ENCODE data around the gene STRA6.

The STRA6 gene, protein sequence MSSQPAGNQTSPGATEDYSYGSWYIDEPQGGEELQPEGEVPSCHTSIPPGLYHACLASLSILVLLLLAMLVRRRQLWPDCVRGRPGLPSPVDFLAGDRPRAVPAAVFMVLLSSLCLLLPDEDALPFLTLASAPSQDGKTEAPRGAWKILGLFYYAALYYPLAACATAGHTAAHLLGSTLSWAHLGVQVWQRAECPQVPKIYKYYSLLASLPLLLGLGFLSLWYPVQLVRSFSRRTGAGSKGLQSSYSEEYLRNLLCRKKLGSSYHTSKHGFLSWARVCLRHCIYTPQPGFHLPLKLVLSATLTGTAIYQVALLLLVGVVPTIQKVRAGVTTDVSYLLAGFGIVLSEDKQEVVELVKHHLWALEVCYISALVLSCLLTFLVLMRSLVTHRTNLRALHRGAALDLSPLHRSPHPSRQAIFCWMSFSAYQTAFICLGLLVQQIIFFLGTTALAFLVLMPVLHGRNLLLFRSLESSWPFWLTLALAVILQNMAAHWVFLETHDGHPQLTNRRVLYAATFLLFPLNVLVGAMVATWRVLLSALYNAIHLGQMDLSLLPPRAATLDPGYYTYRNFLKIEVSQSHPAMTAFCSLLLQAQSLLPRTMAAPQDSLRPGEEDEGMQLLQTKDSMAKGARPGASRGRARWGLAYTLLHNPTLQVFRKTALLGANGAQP

DNA sequence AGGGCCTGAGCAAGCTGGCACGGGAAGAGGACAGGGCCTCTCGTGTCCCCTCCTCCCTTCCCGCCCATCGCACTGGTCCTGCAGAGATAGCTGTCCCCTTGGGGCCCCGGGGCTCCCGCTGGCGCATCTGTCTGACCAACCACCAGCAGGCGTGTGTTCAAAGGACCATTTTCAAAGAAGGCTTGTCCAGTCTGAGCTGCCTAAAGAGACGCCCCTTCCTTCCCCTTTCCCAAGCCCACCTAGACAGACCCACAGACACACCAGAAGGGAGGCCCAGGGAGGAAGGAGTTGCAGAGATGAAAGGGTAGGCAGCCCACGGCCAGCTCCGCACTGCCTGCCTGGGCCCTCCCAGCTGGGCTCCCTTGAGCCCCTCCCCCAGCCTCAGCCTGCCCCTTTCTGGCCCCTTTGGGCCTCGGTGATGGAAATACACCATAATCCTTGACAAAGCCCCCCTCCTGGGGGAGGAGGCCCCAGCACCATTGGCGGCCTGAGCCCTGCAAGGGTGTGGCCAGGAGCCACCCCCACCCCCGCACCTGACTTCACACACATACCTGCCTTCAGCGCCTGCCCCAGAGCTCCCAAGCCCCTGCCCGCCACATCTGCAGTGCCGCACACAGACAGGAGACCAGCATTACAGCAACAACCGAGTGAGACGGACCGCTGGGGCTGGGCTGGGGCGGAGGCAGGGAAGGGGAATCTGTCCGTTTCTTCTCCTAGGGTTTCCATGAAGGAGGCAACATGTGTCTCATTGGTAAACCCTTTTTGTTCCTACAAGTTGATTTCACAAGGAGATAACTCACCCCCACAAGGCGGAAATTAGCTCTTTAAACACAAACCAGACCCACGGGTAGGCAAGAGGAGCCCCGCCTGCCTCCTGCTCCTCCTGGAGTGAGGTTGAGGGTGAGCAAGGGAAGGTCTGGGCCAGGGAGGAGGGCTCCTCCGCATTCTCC is at the start of gene STRA6:
TSS of gene STRA6 (minus strand) at position 336 of the 950 bp plus-strand sequence. CDS start 520 bp downstream, outside the sequence.
- no peak for DNase-seq

DNA sequence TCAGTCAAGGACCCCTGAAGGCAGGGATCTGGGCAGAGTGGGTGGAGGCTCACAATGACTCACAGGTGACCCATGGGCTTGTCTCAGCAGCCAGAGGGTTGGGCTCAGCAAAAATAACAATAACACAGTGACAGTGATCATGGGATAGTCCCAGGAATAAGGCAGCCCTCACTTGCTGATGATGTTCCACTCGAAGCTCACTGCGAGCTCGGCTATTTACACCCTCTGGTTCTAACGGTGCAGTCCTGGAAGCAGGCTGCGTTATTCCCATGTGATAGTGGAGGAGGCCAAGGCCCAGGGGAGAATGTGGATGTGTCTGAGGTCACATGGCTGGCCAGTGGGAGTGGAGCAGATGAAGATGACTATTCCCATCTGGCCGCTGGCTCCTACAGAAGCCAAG is 49.7 kb upstream of the STRA6 start:
- no peak for DNase-seq

DNA sequence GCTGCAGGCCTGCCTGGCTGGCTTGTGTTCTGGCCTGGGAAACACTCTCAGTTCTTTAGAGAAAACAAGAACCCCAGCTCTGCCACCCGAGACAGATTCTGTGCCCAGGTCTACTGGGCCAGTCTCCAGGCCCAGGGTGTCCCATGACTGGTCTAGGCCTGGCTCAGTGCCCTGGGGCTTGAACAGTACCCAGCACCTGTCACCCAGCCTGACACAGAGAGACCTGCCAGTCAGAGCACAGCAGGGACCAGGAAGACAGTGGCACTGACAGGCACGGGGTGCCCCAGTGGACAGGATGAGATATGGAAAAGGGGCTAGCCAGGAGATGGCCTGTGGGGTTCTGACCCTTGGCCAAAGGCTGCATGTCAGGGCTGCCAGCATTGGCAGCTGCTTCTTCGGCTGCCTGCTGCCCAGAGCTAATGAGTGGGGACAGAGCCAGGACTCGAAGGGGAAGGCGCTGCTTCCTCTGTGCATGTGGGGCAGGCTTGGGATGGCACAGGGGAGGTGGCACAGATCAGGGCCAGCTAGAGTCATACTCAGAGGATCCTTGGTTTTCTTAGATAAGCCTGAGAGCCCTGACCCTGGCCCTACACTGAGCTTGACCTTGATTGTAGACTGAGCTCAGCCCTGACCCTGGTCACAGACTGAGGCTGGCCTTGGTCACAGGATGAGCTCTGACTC is 48.7 kb upstream of the STRA6 start:
- no peak for DNase-seq

DNA sequence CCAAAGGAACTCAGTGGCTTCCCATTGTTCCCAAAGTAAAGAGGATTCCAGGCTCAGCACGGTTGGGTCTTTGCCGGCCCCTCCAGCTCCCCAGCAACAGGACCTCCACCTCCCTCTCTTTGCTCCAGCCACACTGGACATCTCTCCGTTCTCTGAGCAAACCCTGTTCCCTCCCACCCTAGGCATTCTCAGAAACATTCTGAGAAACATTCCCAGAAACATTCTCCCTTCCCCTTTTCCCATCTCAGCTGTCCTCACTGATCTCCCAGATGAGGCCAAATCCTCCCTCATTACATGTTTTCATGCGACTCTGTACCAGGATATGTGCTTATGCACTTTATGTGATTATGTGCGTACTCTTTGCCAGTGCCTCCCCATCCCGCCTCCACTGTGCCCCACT is 47.7 kb upstream of the STRA6 start:
- no peak for DNase-seq

DNA sequence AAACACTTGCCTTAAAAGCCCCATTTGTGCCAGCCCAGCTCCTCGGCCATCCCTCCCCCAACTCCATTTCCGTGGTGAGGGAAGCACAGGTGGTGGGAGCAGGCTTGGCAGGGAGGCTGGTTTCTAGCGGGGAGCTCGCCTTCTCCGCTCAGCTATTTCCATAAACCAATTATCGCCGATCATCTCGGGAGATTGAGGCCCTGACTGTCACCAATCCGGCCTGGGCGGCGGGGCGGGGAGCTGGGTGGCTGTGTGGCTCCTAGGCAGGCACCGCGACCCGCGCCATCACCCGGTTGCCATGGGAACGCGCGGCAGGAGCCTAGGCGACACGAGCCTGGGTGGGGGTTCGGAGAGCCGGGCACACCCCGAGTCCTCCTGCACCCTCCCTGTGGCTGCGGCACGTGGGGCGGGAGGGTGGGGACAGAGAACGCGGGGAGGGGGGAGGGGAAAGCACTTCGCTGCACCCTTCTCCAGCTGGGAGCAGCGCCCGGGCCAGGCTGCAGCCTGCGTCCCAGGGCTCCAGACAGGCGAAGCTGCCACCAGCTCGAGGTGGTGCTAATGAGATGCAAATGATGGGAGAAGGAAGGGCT is 42.9 kb upstream of the STRA6 start:
- DNase-seq: peak; percentile 90

DNA sequence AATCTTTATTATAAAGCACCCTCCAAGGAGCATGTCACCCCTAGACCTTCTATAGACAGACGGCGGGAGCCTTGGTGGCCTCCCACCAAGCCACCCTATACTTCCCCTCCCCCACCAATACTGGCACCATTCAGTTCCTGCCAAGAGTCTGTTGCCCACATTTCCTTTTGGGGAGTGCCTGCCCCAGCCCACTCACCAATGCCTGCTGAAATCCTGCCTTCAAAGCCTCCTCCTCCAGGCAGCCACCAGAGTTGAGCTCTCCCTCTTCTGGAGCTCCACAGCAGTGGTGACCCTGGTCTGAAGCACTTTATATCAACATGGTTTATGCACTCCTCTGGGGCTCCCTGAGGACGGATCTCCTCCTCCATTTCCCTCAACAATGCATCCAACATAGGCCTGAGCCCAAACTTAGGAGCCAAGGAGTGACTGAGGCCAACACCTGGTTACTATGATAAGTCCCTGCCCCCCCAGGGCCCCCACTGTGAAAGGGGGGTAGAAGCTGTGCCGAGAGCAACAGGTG is 42.3 kb upstream of the STRA6 start:
- DNase-seq: no peak

DNA sequence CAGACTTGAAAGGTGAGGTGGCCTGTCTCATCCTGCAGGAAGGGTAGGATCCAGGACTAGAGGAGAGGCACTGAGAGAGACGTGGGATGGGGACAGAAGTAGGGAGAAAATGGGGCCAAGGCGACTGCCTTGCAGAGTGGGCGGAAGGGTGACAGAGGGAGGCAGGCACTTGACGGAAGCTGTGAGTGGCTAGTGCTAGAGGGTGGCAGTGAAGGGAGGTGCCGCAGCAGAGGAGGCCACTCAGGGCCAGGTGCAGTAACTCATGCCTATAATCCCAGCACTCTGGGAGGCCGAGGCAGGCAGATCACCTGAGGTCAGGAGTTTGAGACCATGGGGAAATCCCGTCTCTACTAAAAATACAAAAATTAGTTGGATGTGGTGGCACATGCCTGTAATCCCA is 40.8 kb upstream of the STRA6 start:
- DNase-seq: no peak

DNA sequence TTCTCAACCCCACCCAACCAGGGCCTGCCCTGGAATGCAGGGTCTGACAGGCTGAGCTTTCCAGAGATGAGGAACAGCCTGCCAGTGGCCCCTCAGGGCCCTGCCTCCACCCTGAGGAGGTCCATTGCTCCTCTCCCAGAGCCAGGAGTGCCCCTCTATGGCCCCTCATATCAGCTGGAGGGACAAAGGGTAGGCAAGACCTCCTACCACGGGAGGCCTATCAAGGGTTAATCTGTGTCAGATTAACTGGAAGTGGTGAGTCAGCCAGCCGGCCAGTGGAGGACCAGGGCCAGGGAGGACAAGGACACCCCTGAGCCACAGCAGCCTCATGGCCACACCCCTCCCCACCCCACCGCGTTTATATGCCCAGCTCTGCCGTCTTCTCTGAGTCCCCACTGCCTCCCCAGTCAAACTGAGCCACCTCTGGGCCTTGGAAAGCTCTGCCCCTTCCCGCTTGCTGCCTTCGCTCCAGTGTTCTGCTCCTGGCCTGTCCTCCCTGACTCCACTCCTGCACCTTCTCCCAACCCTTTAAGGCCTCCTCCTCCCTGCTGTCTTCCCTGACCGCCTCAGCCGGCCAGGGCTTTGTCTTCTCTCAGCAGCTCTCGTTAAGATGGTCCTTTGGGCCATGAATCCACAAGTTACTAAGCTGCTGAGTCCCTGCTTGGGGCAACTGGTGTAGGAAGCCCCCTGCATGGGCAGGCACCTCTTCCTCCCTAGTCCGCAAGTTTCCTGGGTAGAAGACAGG is 40.0 kb upstream of the STRA6 start:
- DNase-seq: no peak

DNA sequence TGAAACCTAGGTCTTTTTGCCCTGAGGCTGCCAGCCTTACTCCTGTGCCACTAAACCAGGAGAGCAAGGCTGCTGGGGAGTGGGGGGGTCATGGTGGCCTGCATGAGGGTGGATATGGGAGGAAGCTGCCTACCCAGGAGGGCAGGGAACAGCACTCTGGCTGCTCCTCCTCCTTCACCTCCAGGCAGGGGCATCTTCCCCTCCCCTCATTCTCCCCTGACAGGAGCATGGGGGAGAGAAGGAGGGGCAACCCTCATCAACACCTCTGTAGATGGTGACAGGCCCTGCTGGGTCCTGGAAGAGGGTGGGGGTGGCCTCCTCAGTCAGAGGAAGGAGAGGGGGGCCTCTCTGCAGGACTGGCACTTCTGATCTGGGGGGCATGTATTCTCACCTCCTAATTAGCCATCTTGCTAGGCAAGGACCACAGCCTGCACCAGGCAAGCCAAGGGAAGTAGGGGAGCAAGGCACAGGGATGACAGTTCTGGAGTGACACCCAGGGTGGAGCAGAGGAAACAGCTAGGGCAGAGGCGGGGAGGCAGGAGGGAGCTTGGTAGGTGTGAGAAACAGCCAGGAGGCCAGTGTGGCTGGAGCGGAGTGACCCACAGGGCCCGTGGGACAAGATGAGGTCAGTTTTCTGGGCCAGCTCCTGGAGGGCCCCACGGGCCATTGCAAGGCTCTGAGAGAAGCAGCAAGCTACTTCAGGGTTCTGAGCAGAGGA is 38.5 kb upstream of the STRA6 start:
- no peak for DNase-seq

DNA sequence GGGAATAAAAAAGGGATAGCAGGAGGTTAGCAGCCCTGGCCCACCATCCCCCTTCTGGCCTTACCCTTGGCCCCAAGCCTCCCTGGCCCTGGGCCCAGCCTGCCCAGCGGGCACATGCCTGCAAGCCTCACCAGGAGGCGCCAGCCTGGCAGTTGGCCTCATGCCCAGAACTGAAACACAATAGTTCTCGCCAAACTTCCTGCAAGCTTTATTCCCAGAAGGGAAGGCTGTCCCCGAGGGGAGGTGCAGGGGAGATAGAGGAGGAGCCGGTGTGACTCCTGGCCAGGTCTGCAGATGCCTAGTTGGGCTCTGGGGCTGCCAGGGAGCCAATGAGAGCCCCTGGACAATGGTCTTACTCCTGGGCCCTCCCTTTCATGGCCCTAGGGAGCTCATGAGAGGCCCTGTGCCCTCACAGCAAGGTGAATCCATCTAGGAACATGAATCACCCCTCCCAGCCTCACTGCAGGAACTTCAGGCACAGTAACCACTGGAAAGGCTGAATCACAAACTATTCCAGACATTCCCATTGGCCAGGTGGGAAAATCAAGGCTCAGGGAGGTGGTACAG is 37.5 kb upstream of the STRA6 start:
- peak; percentile 91 for DNase-seq

DNA sequence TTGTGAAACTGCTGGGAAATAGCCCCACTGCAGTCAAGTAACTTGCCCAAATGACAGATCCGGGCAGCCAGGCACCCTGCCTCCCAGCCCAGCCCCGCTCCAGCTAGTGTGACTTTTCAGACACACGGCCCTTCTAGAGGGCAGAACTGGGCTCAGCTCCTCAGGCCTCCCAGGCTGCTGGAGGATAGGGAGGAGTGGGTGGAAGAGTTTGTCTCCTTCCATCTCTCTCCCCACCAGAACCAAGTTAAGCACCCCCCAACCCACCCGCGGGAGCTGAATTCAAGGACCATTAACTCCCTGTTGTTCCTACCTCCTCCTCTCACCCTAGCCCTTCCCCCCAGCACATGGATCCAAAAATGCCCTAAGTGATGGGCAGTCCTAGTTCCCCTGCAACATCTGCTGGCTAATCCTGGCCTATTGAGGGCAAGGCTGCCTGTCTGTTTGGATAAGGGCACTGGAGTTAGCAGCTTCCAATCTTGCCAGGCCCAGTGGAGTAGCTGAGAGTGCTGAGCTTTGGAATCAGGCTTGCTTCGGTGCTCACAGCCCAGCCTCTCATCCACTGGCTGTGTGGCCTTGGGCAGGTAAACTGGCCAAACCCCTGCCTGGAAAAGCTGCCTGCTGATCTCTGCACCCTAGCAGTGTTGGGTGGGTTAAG is 36.6 kb upstream of the STRA6 start:
- DNase-seq: no peak

DNA sequence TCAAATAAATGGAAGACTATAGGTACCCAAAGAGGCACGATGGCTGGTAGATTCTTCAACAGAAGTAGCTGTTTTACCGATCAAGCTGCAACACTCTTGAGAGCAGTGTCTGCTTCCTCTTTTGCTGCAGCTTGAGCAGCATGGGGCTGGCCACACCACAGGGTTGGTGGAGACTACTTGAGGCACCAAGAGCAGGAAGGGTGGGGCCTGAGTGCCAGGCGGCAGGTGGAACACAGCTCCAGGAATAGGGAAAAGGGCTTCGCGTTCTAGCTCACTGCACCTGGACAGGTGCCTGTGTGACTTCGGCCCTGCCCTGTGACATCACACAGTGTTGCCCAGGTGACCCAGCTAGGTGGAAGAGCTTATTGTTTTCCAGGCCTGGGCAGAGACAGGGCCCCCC is 33.4 kb upstream of the STRA6 start, which contains the start of gene CCDC33:
TSS of gene CCDC33 (plus strand) at position 365 of the 400 bp plus-strand sequence. CDS start 394 bp downstream, outside the sequence.
- peak; percentile 80 for DNase-seq

DNA sequence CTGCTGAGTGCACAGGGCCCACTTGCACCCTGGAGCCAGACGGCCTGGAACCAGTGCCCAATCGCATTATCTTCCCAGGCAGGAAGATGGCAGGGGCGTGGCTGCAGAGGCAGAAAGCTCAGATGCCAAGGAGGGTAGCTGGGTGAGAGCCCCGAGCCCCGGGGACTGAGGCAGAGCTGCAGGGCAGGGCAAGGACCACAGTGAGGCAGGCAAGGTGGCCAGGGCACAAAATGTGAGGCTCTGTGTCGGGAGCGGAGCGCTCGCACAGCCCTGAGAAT is 31.9 kb upstream of the STRA6 start:
- no peak for DNase-seq

DNA sequence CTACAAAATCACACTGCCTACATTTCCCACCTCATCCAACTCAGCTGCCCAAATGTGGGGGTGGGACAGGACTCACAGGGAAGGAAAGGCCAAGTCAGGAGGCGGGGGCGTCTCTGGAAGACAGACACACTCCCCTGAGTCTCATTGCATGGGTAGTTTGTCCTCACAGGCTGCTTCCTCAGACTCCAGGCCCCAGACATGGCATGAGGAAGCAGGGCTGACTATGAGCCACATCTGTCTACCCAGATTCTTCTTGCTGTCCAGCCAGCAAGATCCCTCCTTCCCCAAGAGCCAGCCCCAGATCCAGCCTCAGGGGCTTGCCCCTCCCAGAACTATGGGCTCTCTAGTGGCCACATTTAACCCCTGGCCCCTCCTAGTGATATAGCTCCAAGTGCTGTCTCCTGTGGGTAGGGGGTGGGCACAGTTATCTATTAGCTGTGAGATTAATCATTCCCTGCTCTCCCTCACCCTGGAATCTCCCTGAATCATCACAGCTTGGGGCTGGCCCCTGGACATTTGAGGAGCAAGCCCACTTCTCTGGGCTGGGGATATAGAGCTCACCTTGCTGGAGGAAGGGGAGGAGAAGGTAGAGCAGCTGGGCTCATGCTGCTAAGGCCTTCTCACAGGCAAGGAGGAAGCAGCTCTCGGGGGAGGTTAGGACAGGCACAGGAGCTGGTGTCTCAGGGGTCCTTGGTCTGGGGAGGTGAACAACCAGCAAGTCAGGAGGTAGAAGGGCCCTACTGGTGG is 31.4 kb upstream of the STRA6 start:
- DNase-seq: no peak

DNA sequence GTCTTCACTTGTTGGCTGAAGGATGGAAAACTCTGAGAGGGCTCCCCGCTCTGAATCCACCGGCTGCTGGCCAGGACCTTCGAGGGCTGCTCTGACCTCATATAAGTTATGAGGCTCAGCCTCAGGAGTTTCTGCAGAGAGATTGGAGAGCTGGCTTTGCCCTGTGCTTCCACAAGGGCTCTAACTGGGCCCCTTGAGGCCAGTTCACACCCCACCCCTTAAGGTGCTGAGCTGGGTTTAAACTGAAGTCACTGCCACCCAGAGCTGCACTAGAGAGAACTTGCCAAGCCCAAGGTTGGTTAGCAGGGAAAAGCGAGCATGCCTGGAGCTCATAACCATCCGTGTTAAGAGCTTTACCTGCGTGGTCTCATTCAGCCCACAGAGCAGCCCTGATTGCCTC is 30.8 kb upstream of the STRA6 start:
- no peak for DNase-seq

DNA sequence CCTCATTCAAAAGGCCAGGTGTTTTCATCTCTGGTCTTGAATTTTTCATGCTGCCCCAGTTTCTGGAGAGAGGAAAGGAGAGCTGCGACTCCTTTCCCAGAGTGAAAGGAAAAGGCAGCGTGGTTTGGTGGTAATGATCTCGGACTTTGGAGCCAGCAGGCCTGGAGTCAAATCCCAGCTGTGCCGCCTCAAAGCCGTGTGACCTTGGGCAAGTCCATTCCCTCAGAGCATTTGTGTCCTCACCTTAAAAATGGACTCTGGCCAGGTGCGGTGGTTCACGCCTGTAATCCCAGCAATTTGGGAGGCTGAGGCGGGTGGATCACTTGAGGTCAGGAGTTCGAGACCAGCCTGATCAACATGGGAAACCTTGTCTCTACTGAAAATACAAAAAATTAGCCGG is 28.9 kb upstream of the STRA6 start:
- DNase-seq: no peak

DNA sequence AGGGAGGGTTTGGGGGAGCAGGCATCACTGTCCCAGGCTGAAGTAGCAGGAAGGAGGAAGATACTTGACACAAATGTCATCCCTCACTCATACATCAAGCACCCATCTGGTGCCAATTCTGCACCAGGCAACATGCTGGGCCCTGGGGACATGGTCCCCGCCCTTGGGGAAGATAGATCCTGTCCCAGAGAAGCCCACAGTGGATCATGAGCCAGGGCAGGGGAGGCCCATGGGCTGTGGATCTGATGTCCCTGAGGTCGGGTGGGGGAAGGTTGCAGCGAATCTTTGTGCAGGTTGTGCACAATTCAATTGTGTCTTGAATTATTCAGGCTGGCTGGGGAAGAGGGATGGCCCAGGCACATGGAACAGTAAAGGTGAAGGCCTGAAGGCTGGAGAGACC is 27.1 kb upstream of the STRA6 start:
- no peak for DNase-seq

DNA sequence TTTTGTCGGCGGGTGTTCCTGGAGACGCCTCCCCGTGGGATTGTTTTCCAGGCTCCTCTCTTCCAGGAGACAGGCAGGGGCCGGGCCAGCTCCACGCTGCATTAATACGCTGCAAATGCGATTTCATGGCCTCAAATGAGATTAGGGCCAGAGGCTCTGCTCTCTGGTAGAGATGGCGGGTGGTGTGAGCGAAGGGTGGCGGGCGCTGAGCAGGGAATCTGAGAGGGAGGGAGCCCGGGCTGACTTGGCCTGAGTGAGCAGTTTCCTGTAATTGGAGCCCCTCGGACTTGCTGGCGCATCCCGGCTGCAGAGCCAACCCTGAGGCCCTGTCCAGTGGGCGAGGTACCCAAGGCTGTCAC is 26.1 kb upstream of the STRA6 start:
- no peak for DNase-seq
